Measurements from ENCODE around the gene TP53AIP1.

TP53AIP1 gene

DNA sequence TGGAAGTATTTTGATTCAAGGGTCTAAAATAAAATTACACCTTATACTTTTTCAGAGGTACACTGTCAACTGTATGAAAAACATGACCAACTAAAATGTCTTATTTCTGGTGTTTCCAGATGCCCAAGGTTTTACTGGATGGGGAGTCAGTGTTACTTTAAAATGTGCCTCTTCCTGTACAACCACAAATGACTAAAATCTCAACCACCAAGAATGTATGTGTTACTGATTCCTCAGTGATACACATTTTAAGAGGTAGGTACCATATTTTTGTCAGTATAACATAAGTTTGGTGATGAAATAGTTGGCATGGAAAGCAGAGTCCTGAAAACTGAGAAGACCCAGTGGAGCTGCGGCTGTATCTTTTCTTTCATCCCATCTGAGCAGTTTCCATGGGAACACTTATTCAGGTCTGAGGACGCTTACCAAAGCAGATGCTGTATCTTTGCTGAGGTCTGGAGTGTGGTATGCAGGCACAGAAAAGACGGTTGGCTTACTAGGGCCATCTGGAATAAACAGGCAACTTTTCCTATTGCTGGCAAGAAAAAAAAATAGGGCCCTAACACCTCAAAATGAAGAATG, 21.2 kb upstream of the TP53AIP1 start:
- Histone ChIP-seq H3K27ac (no peak overlapping the region), H3K36me3 (peaks cover under 1% of the 10 kb centered on the region), H3K4me3 (ENCODE audit: low read depth, low read length) (no peak overlapping the region), H3K27me3 (ENCODE audit: insufficient read depth, low read depth, severe bottlenecking) (no peaks in the 10 kb centered on the region), H3K9me3 (ENCODE audit: severe bottlenecking) (no peaks in the 10 kb centered on the region)
- DNase-seq, result no peak
- TF ChIP-seq, protein P1, sequence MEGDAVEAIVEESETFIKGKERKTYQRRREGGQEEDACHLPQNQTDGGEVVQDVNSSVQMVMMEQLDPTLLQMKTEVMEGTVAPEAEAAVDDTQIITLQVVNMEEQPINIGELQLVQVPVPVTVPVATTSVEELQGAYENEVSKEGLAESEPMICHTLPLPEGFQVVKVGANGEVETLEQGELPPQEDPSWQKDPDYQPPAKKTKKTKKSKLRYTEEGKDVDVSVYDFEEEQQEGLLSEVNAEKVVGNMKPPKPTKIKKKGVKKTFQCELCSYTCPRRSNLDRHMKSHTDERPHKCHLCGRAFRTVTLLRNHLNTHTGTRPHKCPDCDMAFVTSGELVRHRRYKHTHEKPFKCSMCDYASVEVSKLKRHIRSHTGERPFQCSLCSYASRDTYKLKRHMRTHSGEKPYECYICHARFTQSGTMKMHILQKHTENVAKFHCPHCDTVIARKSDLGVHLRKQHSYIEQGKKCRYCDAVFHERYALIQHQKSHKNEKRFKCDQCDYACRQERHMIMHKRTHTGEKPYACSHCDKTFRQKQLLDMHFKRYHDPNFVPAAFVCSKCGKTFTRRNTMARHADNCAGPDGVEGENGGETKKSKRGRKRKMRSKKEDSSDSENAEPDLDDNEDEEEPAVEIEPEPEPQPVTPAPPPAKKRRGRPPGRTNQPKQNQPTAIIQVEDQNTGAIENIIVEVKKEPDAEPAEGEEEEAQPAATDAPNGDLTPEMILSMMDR (IDR thresholded peaks at IDR 0.05; ENCODE audit: low read depth, low read length), result no peak

DNA sequence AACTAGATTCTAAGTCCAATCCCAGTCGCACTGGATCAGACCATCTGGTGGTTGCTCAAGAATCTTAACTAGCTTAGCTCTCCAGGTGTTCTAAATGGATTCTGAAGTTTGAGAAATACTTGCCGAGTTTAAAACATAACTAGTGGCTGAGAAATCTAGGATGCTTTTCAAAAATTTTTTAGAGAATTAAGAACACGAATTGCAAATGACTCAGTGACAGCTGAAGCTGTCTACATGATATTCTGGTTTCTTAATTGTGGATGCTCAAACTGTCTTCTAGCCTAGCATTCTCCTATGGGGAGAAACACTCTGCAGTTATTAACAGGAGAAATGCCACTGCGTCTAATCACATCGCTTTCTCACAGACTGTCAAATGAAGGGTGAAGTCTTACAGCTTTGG, 20.2 kb upstream of the TP53AIP1 start:
- Histone ChIP-seq H3K36me3 (no peaks in the 10 kb centered on the region), H3K9me3 (ENCODE audit: severe bottlenecking) (no peaks in the 10 kb centered on the region), H3K4me3 (ENCODE audit: low read depth, low read length) (no peak overlapping the region), H3K27me3 (ENCODE audit: insufficient read depth, low read depth, severe bottlenecking) (no peaks in the 10 kb centered on the region), H3K27ac (no peak overlapping the region)
- TF ChIP-seq, protein P1 (IDR thresholded peaks at IDR 0.05; ENCODE audit: low read depth, low read length), result no peak
- DNase-seq, result peak; percentile 63

DNA sequence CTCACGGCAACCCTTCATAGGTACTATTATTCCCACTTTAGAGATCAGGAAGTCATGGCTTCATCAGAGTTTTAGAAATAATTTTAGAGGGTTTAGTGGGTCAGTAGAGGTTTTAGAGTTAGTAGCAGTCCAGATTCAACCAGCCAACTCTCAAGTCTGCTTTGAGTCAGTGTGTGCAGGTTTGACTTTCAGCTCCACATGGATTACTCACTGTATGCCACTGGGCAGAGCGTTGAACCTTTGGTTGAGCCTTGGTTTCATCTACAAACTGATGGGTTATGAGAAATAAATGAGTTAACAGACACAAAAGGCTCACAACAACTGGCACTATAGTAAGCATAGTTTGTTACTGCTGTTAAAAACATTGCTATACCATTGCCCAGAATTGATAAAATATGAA, 19.0 kb upstream of the TP53AIP1 start:
- Histone ChIP-seq H3K27me3 (ENCODE audit: insufficient read depth, low read depth, severe bottlenecking) (no peaks in the 10 kb centered on the region), H3K4me3 (ENCODE audit: low read depth, low read length) (no peak overlapping the region), H3K9me3 (ENCODE audit: severe bottlenecking) (no peaks in the 10 kb centered on the region), H3K27ac (no peak overlapping the region), H3K36me3 (no peaks in the 10 kb centered on the region)
- no peak for DNase-seq
- TF ChIP-seq, protein P1 (IDR thresholded peaks at IDR 0.05; ENCODE audit: low read depth, low read length), result no peak

DNA sequence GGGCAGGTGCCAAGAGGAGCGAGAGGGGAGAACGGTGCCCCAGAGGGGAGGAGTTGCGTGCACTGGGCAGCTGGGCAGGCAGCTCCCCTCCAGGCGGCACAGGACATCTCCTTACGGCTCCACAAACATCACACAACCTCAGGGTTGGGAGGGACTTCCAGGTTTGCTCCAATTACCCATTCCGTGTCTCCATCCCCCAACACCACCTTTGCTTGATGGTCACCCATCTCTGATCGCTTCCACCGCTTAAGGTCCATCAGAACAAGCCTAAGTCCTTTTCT, 14.5 kb upstream of the TP53AIP1 start:
- H3K27me3 ChIP-seq (ENCODE audit: insufficient read depth, low read depth, severe bottlenecking), result no peaks in the 10 kb centered on the region
- H3K4me3 ChIP-seq (ENCODE audit: low read depth, low read length), result no peak overlapping the region
- DNase-seq, result no peak
- TF ChIP-seq, protein P1 (IDR thresholded peaks at IDR 0.05; ENCODE audit: low read depth, low read length), result no peak
- H3K36me3 ChIP-seq, result no peaks in the 10 kb centered on the region
- no peak overlapping the region for H3K27ac ChIP-seq
- no peaks in the 10 kb centered on the region for H3K9me3 ChIP-seq (ENCODE audit: severe bottlenecking)

DNA sequence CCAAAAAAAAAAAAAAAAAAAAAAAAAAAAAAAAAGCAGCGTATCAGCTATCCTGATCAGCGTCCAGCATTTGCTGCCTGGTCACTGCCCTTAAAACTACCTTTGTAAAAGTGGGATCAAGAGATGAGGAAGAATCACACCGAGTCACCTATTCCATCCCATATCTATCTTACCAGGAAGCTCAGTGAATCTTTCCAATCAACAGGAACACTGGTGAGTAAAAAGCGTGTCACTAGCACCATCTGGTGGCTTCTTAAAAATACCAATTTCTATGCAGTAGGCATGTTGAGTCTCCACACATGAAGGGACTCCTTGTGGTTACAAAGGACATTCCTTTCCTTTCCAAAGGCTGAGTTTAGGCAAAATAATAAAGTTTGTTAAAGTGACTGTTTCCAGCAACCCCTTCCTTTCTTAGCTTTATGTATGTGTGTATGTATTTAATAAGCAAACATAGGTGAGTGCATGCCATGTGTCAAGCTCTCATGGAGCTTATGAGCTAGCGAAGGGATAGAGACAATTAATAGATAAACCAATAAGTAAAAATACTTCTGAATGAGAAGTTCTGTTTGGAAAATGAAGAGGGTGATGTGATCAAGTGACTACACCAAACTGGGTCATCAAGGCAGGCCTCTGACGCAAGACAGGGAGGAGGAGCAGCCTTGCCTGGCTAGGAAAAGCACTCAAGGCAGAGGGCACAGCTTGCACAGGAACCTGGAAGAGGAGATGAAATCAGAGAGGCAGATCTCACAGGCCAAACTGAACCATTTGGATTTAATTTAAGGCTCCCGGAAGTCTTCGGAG, 13.9 kb upstream of the TP53AIP1 start:
- no peaks in the 10 kb centered on the region for H3K27me3 ChIP-seq (ENCODE audit: insufficient read depth, low read depth, severe bottlenecking)
- TF ChIP-seq, protein P1 (IDR thresholded peaks at IDR 0.05; ENCODE audit: low read depth, low read length), result peak; percentile 58
- H3K36me3 ChIP-seq, result no peaks in the 10 kb centered on the region
- no peaks in the 10 kb centered on the region for H3K9me3 ChIP-seq (ENCODE audit: severe bottlenecking)
- no peak overlapping the region for H3K4me3 ChIP-seq (ENCODE audit: low read depth, low read length)
- DNase-seq, result peak; percentile 55
- no peak overlapping the region for H3K27ac ChIP-seq

DNA sequence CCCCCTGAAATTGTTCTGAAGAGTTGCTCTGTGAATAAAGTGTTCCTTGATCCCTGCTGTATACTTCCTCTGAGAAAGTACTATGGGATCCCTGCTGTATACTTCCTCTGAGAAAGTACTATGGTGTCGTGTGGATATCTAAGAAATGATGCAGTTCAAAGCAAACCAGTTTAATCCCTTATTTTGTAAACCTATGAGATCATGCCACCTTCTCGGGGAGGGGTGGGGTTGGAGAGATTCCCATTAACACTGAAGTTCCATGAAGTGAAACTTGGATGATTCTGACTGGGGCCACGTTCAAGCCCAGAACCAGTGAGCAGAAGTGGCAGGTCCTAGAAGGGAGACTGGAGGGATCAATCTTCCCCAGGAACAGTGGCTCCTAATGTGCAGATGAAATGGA, 13.0 kb upstream of the TP53AIP1 start:
- TF ChIP-seq, protein P1 (IDR thresholded peaks at IDR 0.05; ENCODE audit: low read depth, low read length), result no peak
- no peak for DNase-seq
- H3K27me3 ChIP-seq (ENCODE audit: insufficient read depth, low read depth, severe bottlenecking), result no peaks in the 10 kb centered on the region
- no peaks in the 10 kb centered on the region for H3K36me3 ChIP-seq
- H3K27ac ChIP-seq, result no peak overlapping the region
- H3K4me3 ChIP-seq (ENCODE audit: low read depth, low read length), result no peak overlapping the region
- no peaks in the 10 kb centered on the region for H3K9me3 ChIP-seq (ENCODE audit: severe bottlenecking)
